Mucosa of rectum (tissue), 2 donors: ENCODE results near the gene MORN1.

Experiments
- H3K27ac ChIP-seq, 2 donors: one replicate each; pipeline ENCODE4 v1.7.0; 2013; ENCODE audit warnings: inconsistent platforms in 2 of 2, low read depth in 2 of 2, low read length in 2 of 2
- H3K27me3 ChIP-seq, 2 donors: one replicate each; pipeline ENCODE4 v1.7.0; 2013; ENCODE audit warnings: low read length in 2 of 2; ENCODE audit not compliant: control insufficient read depth in 2 of 2, insufficient read depth in 2 of 2
- H3K36me3 ChIP-seq, 2 donors: one replicate each; pipeline ENCODE4 v1.7.0; 2013; ENCODE audit warnings: low read length in 2 of 2; ENCODE audit not compliant: control insufficient read depth in 2 of 2, insufficient read depth in 2 of 2
- H3K4me1 ChIP-seq, 2 donors: one replicate each; pipeline ENCODE4 v1.7.0; 2013; ENCODE audit warnings: low read length in 2 of 2, mild to moderate bottlenecking in 1 of 2; ENCODE audit not compliant: control insufficient read depth in 2 of 2, insufficient read depth in 2 of 2
- H3K4me3 ChIP-seq, 2 donors: one replicate each; pipeline ENCODE4 v1.7.0; 2013; ENCODE audit warnings: low read length in 2 of 2
- H3K9ac ChIP-seq, 2 donors: one replicate each; pipeline ENCODE4 v1.7.0; 2013; ENCODE audit warnings: low read length in 2 of 2, low read depth in 1 of 2, mild to moderate bottlenecking in 1 of 2
- H3K9me3 ChIP-seq, 2 donors: one replicate each; pipeline ENCODE4 v1.7.0; 2013; ENCODE audit warnings: low read length in 2 of 2; ENCODE audit not compliant: control insufficient read depth in 2 of 2
- donor health status: healthy.
- donor health status: Normal muscosa, but diverticular disease.

The MORN1 gene

GRCh38 chr1:2352897-2353550 lies 38.3 kb downstream of the MORN1 start:
- Histone ChIP-seq H3K27me3 (no peaks in the 10 kb centered on the region), H3K9ac (no peak overlapping the region), H3K36me3 (no peaks in the 10 kb centered on the region), H3K4me1 (no peaks in the 10 kb centered on the region), H3K27ac (no peak overlapping the region), H3K4me3 (no peak overlapping the region), H3K9me3 (no peaks in the 10 kb centered on the region)

- H3K4me1 ChIP-seq: no peaks in the 10 kb centered on the region
- no peak overlapping the region for H3K4me3 ChIP-seq
- H3K27me3 ChIP-seq: no peaks in the 10 kb centered on the region
- H3K27ac ChIP-seq: no peak overlapping the region
- no peaks in the 10 kb centered on the region for H3K9me3 ChIP-seq
- H3K36me3 ChIP-seq: no peaks in the 10 kb centered on the region
- H3K9ac ChIP-seq: no peak overlapping the region
These were observed 38.9 kb downstream of the MORN1 start for GRCh38 chr1:2352341-2352896.

- Histone ChIP-seq H3K4me3 (no peak overlapping the region), H3K36me3 (no peaks in the 10 kb centered on the region), H3K9ac (no peak overlapping the region), H3K27me3 (no peaks in the 10 kb centered on the region), H3K27ac (no peak overlapping the region), H3K9me3 (no peaks in the 10 kb centered on the region), H3K4me1 (no peaks in the 10 kb centered on the region)
These were observed 39.6 kb downstream of the MORN1 start for GRCh38 chr1:2351723-2352122.

GRCh38 chr1:2350911-2351655 lies 40.3 kb downstream of the MORN1 start:
- H3K36me3 ChIP-seq: no peaks in the 10 kb centered on the region

GRCh38 chr1:2350501-2350900 lies 40.9 kb downstream of the MORN1 start:
- Histone ChIP-seq H3K27me3 (no peaks in the 10 kb centered on the region), H3K9me3 (no peaks in the 10 kb centered on the region), H3K4me1 (no peaks in the 10 kb centered on the region), H3K4me3 (no peak overlapping the region), H3K27ac (no peak overlapping the region), H3K36me3 (no peaks in the 10 kb centered on the region), H3K9ac (no peak overlapping the region)

More at GRCh38 chr1:2350911-2351655, 40.3 kb downstream of the MORN1 start:
- Histone ChIP-seq H3K9ac (no peak overlapping the region), H3K9me3 (no peaks in the 10 kb centered on the region), H3K27ac (no peak overlapping the region), H3K4me1 (no peaks in the 10 kb centered on the region), H3K27me3 (no peaks in the 10 kb centered on the region), H3K4me3 (no peak overlapping the region)

GRCh38 chr1:2349806-2350205 lies 41.5 kb downstream of the MORN1 start:
- Histone ChIP-seq H3K36me3 (no peaks in the 10 kb centered on the region), H3K27ac (no peak overlapping the region)

GRCh38 chr1:2348346-2349325 lies 42.7 kb downstream of the MORN1 start:
- Histone ChIP-seq H3K4me1 (no peaks in the 10 kb centered on the region), H3K36me3 (no peaks in the 10 kb centered on the region), H3K27me3 (no peaks in the 10 kb centered on the region), H3K9ac (no peak overlapping the region), H3K9me3 (no peaks in the 10 kb centered on the region), H3K27ac (no peak overlapping the region), H3K4me3 (no peak overlapping the region)

More at GRCh38 chr1:2349806-2350205, 41.5 kb downstream of the MORN1 start:
- Histone ChIP-seq H3K9me3 (no peaks in the 10 kb centered on the region), H3K27me3 (no peaks in the 10 kb centered on the region), H3K9ac (no peak overlapping the region), H3K4me3 (no peak overlapping the region), H3K4me1 (no peaks in the 10 kb centered on the region)

- Histone ChIP-seq H3K4me1 (no peaks in the 10 kb centered on the region), H3K4me3 (no peak overlapping the region), H3K9ac (no peak overlapping the region), H3K36me3 (no peaks in the 10 kb centered on the region), H3K9me3 (no peaks in the 10 kb centered on the region), H3K27ac (no peak overlapping the region), H3K27me3 (no peaks in the 10 kb centered on the region)
These were observed 43.5 kb downstream of the MORN1 start for GRCh38 chr1:2347896-2348295.

- Histone ChIP-seq H3K9ac (no peak overlapping the region), H3K4me3 (no peak overlapping the region), H3K9me3 (no peaks in the 10 kb centered on the region), H3K4me1 (no peaks in the 10 kb centered on the region), H3K27ac (no peak overlapping the region), H3K27me3 (no peaks in the 10 kb centered on the region), H3K36me3 (no peaks in the 10 kb centered on the region)
These were observed 44.0 kb downstream of the MORN1 start for GRCh38 chr1:2347409-2347785.
